ENCODE results near the gene CENPO.

DNA sequence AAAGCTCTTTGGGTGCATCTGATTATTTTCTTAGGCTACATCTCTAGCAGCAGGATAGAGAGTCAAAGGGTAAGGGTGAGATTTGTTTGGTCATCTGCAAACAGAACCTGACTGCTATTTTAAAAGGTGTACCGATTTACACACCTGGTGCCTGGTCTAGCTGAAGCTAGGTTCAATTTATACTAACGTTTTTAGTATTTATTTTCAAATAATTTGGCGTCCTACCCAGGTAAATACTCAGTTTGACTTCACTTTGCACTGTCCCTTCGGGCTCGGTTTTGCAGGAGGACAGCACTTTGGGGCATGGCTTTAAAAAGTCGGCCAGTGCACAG is 717 bp upstream of the CENPO start:
- no peak for TF ChIP-seq EZH2 (optimal IDR thresholded peaks at IDR 0.05; ENCODE audit: low read depth, low read length)
- TF ChIP-seq, protein P1, sequence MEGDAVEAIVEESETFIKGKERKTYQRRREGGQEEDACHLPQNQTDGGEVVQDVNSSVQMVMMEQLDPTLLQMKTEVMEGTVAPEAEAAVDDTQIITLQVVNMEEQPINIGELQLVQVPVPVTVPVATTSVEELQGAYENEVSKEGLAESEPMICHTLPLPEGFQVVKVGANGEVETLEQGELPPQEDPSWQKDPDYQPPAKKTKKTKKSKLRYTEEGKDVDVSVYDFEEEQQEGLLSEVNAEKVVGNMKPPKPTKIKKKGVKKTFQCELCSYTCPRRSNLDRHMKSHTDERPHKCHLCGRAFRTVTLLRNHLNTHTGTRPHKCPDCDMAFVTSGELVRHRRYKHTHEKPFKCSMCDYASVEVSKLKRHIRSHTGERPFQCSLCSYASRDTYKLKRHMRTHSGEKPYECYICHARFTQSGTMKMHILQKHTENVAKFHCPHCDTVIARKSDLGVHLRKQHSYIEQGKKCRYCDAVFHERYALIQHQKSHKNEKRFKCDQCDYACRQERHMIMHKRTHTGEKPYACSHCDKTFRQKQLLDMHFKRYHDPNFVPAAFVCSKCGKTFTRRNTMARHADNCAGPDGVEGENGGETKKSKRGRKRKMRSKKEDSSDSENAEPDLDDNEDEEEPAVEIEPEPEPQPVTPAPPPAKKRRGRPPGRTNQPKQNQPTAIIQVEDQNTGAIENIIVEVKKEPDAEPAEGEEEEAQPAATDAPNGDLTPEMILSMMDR (IDR thresholded peaks at IDR 0.05; ENCODE audit: low read length), result no peak
